ENCODE results near the gene POLE.

POLE gene

DNA sequence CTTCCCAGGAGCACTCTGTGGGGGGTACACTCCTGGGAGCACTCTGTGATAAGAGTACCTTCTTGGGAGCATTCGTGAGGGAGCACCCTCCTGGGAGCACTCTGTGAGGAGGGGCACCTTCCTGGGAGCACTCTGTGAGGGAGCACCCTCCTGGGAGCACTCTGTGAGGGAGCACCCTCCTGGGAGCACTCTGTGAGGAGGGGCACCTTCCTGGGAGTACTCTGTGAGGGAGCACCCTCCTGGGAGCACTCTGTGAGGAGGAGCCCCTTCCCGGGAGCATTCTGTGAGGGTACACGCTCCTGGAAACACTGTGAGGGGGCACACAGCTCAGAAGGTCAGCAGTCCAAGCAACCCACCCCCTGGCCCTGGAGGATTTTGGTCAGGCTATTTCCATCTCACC is 99.4 kb downstream of the POLE start:
- Histone ChIP-seq H3F3A (ENCODE audit: low read depth) (no peaks in the 10 kb centered on the region), H3K9me2 (replicated peaks; ENCODE audit: low read depth, low read length) (no peaks in the 10 kb centered on the region), H3K4me3 (ENCODE audit: low read length, poor library complexity, severe bottlenecking) (no peak overlapping the region), H3K9me3 (ENCODE audit: insufficient read depth, low read depth, low read length) (no peaks in the 10 kb centered on the region), H3K9ac (ENCODE audit: low read depth, low read length, poor library complexity, severe bottlenecking) (no peak overlapping the region), H3K4me2 (ENCODE audit: low read depth, low read length, poor library complexity, severe bottlenecking) (no peak overlapping the region), H2AFZ (ENCODE audit: low read length) (no peak overlapping the region), H3K79me2 (ENCODE audit: insufficient read depth, low read length) (no peaks in the 10 kb centered on the region), H3K27me3 (ENCODE audit: insufficient read depth, low read length, poor library complexity, severe bottlenecking) (no peaks in the 10 kb centered on the region), H3K36me3 (ENCODE audit: insufficient read depth, low read length) (no peaks in the 10 kb centered on the region), H3K4me1 (ENCODE audit: insufficient read depth, low read length, poor library complexity, severe bottlenecking) (no peaks in the 10 kb centered on the region), H4K20me1 (ENCODE audit: insufficient read depth, low read length, poor library complexity, severe bottlenecking) (peaks cover 3% of the 10 kb centered on the region)
- TF ChIP-seq, protein P1, sequence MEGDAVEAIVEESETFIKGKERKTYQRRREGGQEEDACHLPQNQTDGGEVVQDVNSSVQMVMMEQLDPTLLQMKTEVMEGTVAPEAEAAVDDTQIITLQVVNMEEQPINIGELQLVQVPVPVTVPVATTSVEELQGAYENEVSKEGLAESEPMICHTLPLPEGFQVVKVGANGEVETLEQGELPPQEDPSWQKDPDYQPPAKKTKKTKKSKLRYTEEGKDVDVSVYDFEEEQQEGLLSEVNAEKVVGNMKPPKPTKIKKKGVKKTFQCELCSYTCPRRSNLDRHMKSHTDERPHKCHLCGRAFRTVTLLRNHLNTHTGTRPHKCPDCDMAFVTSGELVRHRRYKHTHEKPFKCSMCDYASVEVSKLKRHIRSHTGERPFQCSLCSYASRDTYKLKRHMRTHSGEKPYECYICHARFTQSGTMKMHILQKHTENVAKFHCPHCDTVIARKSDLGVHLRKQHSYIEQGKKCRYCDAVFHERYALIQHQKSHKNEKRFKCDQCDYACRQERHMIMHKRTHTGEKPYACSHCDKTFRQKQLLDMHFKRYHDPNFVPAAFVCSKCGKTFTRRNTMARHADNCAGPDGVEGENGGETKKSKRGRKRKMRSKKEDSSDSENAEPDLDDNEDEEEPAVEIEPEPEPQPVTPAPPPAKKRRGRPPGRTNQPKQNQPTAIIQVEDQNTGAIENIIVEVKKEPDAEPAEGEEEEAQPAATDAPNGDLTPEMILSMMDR (conservative IDR thresholded peaks at IDR 0.05; ENCODE audit: low read length) = no peak
- TF ChIP-seq EZH2phosphoT487 (IDR thresholded peaks at IDR 0.05; ENCODE audit: borderline replicate concordance) = no peak

DNA sequence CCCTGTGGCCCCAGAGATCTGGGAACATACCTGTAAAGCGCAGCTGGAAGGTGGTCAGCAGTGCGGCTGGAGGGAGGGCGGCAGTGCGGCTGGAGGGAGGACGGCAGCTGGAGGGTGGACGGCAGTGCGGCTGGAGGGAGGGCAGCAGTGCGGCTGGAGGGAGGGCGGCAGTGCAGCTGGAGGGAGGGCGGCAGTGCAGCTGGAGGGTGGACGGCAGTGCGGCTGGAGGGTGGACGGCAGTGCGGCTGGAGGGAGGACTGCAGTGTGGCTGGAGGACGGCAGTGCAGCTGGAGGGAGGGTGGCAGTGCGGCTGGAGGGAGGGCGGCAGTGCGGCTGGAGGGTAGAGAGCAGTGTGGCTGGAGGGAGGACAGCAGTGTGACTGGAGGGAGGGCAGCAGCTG is 100.2 kb downstream of the POLE start:
- Histone ChIP-seq H3K4me1 (ENCODE audit: insufficient read depth, low read length, poor library complexity, severe bottlenecking) (no peaks in the 10 kb centered on the region), H3F3A (ENCODE audit: low read depth) (no peaks in the 10 kb centered on the region), H3K9me3 (ENCODE audit: insufficient read depth, low read depth, low read length) (no peaks in the 10 kb centered on the region), H3K4me3 (ENCODE audit: low read length, poor library complexity, severe bottlenecking) (no peak overlapping the region), H3K9ac (ENCODE audit: low read depth, low read length, poor library complexity, severe bottlenecking) (no peak overlapping the region), H3K4me2 (ENCODE audit: low read depth, low read length, poor library complexity, severe bottlenecking) (no peak overlapping the region), H4K20me1 (ENCODE audit: insufficient read depth, low read length, poor library complexity, severe bottlenecking) (peaks cover 3% of the 10 kb centered on the region), H3K36me3 (ENCODE audit: insufficient read depth, low read length) (no peaks in the 10 kb centered on the region), H2AFZ (ENCODE audit: low read length) (no peak overlapping the region), H3K27me3 (ENCODE audit: insufficient read depth, low read length, poor library complexity, severe bottlenecking) (no peaks in the 10 kb centered on the region), H3K9me2 (replicated peaks; ENCODE audit: low read depth, low read length) (no peaks in the 10 kb centered on the region), H3K79me2 (ENCODE audit: insufficient read depth, low read length) (no peaks in the 10 kb centered on the region)
- TF ChIP-seq EZH2phosphoT487 (IDR thresholded peaks at IDR 0.05; ENCODE audit: borderline replicate concordance) = no peak
- TF ChIP-seq, protein P1 (conservative IDR thresholded peaks at IDR 0.05; ENCODE audit: low read length) = no peak

DNA sequence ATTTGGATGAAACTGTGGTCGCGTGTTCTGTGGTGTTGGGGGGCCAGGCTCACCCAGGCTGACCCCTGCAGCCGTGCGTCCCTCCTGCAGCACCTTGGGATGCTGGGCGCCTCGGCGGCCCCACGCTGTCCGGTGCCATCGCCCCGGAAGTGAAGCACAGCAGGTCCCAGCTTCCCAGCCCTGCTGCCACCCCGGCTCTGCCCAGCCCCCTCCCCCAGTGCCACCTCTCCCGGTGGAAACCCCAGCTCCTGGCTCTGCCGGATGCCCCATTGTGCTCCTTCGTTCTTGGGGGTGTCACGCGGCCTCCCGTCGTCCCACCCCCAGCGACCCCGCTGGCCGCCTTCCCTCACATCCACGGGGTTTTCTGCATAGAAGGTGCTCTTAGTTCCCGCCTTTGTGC is 102.0 kb downstream of the POLE start:
- TF ChIP-seq EZH2phosphoT487 (IDR thresholded peaks at IDR 0.05; ENCODE audit: borderline replicate concordance) = no peak
- TF ChIP-seq, protein P1 (conservative IDR thresholded peaks at IDR 0.05; ENCODE audit: low read length) = no peak
- H4K20me1 ChIP-seq (ENCODE audit: insufficient read depth, low read length, poor library complexity, severe bottlenecking) = peaks cover 3% of the 10 kb centered on the region
- no peaks in the 10 kb centered on the region for H3F3A ChIP-seq (ENCODE audit: low read depth)
- no peak overlapping the region for H2AFZ ChIP-seq (ENCODE audit: low read length)
- no peaks in the 10 kb centered on the region for H3K9me3 ChIP-seq (ENCODE audit: insufficient read depth, low read depth, low read length)
- no peak overlapping the region for H3K4me3 ChIP-seq (ENCODE audit: low read length, poor library complexity, severe bottlenecking)
- H3K4me1 ChIP-seq (ENCODE audit: insufficient read depth, low read length, poor library complexity, severe bottlenecking) = no peaks in the 10 kb centered on the region
- H3K4me2 ChIP-seq (ENCODE audit: low read depth, low read length, poor library complexity, severe bottlenecking) = no peak overlapping the region
- H3K79me2 ChIP-seq (ENCODE audit: insufficient read depth, low read length) = no peaks in the 10 kb centered on the region
- peaks cover 13% of the 10 kb centered on the region; the same call in 1 of the 2 replicates for H3K36me3 ChIP-seq (ENCODE audit: insufficient read depth, low read length)
- H3K9ac ChIP-seq (ENCODE audit: low read depth, low read length, poor library complexity, severe bottlenecking) = no peak overlapping the region
- no peaks in the 10 kb centered on the region for H3K27me3 ChIP-seq (ENCODE audit: insufficient read depth, low read length, poor library complexity, severe bottlenecking)
- no peaks in the 10 kb centered on the region for H3K9me2 ChIP-seq (replicated peaks; ENCODE audit: low read depth, low read length)
